Adrenal gland (tissue), 12 donors: ENCODE results near the gene BICDL1. TPM values are rescaled to one million over a fixed set of nuclear protein-coding genes. Genes with fewer than 3 reads are reported as not detected.

Source experiments
- DNase-seq, 7 donors: peaks; one replicate each; pipeline ENCODE4 v3.0.0-alpha.2; 2019 to 2020
- H3K27ac ChIP-seq, 5 donors: fragments of 200-600 bp; sonication (generic) in 4 of 5; 1 replicate in 3 of 5; 2 replicates in 2 of 5; pipeline versions ENCODE4 v1.5.1 to v1.8.0; 2016 to 2020; ENCODE audit warnings: mild to moderate bottlenecking in 1 of 5
- H3K27me3 ChIP-seq: fragments of 200-600 bp; 2 replicates; pipeline ENCODE4 v1.8.0; 2021
- H3K36me3 ChIP-seq, 2 donors: fragments of 200-600 bp; replicated peaks in 1 of 2; 1 replicate in 1 of 2; 2 replicates in 1 of 2; pipeline versions ENCODE4 v1.5.1 to v1.8.0; 2018 to 2022
- H3K4me1 ChIP-seq, 2 donors: fragments of 200-600 bp; replicated peaks in 1 of 2; 1 replicate in 1 of 2; 2 replicates in 1 of 2; pipeline versions ENCODE4 v1.5.1 to v1.8.0; 2018 to 2021
- H3K4me3 ChIP-seq, 4 donors: fragments of 200-600 bp; sonication (generic) in 3 of 4; one replicate each; pipeline ENCODE4 v1.5.1; 2016 to 2018
- H3K9me3 ChIP-seq, 3 donors: fragments of 200-600 bp; sonication (generic) in 1 of 3; replicated peaks in 1 of 3; 1 replicate in 2 of 3; 2 replicates in 1 of 3; pipeline versions ENCODE4 v1.5.1 to v1.8.0; 2016 to 2021
- CTCF ChIP-seq, 6 experiments: fragments of 450-650 bp in 4 of 6; fragments of 200-600 bp in 2 of 6; sonication (generic) in 1 of 6; IDR thresholded peaks; 1 replicate in 5 of 6; 2 replicates in 1 of 6; pipeline versions ENCODE4 v1.5.1 to v1.8.0; 2016 to 2021; ENCODE audit warnings: antibody characterized with exemption in 6 of 6, mild to moderate bottlenecking in 2 of 6, moderate library complexity in 1 of 6
- POLR2A ChIP-seq, 2 donors: fragments of 450-650 bp; IDR thresholded peaks; one replicate each; pipeline ENCODE4 v1.6.1; 2017; ENCODE audit warnings: antibody characterized with exemption in 2 of 2, mild to moderate bottlenecking in 2 of 2, moderate library complexity in 1 of 2
- WGBS, 4 donors: extraction: QIAGEN DNeasy Blood & Tissue Kit in 2 of 4; methylation state at CpG; one replicate each; pipeline versions ENCODE4 v1.1.5 to v1.1.7; 2013 to 2017; 5-methylcytosine and 5-hydroxymethylcytosine counted together
- intact Hi-C, 2 donors: fragments of 100-400 bp; cut with DNase I; formaldehyde crosslinking; loops; one replicate each; pipeline versions ENCODE4 v1.14.1 to v1.15.0; 2022 to 2023
- polyA plus RNA-seq, 3 donors: library from polyadenylated mRNA; stranded (reverse); fragments of 200-250 nt in 2 of 3; fragments of 350-450 nt in 1 of 3; fragmentation: Illumina TruSeq in 1 of 3; extraction: RNeasy Lipid Tissue Mini Kit (QIAGEN cat#74804) in 1 of 3; gene quantifications; one replicate each; pipeline ENCODE4 v1.2.3, GENCODE V29; 2013 to 2014
- total RNA-seq, 9 donors: library from RNA; depleted of rRNA in 4 of 9; stranded (reverse); fragments of >200 nt in 4 of 9; fragments of 120-200 nt in 1 of 9; fragmentation: NEBNext Ultra II Directional in 1 of 9; extraction: Animal tissue kit (Norgen Biotek cat#: 25700) in 1 of 9; gene quantifications; one replicate each; pipeline versions ENCODE4 v1.1.0 to v1.2.4, GENCODE V29; 2013 to 2023
- donor health status: healthy with polysubstance abuse.
- donor health status: Bipolar disorder and iron deficiency.
- donor health status: DM: yes; HTN: yes; CAD: no.
- donor health status: DM: no; HTN: no; CAD: no.
- donor health status: DM: no; HTN: no; CAD: no.
- donor health status: DM: yes; HTN: yes; CAD: no.

Gene BICDL1
- total and polyA plus RNA-seq, 12 donors, result 0.35 to 24.0 (median 2.7) TPM

- Histone ChIP-seq H3K4me1 (peaks cover 3 to 14% of the 10 kb centered on the region in 2 donors), H3K27me3 (no peaks in the 10 kb centered on the region), H3K27ac (peak overlapping the region in 1 of 5 donors; percentile 65), H3K9me3 (no peaks in the 10 kb centered on the region), H3K4me3 (no peak overlapping the region), H3K36me3 (no peaks in the 10 kb centered on the region)
- WGBS, 4 donors, result 35 to 44% (median 37%) methylated on average over 12 of the region's 12 CpGs
- intact Hi-C loops, result no loop called here
- no peak for TF ChIP-seq POLR2A (IDR thresholded peaks at IDR 0.05)
- no peak for TF ChIP-seq CTCF (IDR thresholded peaks at IDR 0.05)
- no peak for DNase-seq
Measured at GRCh38 chr12:119990382-119990874, 1.4 kb downstream of the BICDL1 start.

DNA sequence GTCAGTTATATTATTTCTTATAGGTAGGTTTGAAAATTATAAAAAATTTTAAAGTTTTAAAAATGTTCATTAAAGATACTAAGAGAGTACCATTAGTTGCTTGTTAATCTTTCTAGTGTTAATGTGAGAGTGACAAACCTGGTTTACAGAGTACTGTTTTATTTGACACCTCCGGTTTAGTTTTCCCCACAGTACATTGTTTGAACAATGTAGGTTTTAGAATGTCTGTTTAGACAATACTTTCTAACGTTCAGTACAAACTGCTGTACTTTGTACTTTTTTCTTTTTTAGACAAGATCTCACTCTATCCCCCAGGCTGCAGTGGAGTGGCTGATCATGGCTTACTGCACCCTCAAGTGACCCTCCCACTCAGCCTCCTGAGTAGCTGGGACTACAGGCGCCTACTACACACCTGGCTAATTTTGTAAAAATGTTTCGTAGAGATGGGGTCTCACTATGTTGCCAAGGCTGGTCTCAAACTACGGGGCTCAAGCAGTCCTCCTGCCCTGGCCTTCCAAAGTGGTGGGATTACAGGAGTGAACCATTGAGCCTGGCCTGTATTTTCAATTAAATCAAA is 3.2 kb downstream of the BICDL1 start:
- H3K4me1 ChIP-seq, result peaks cover 3 to 14% of the 10 kb centered on the region in 2 donors
- H3K4me3 ChIP-seq, result no peak overlapping the region
- H3K27me3 ChIP-seq, result no peaks in the 10 kb centered on the region
- no peak overlapping the region for H3K27ac ChIP-seq
- TF ChIP-seq POLR2A (IDR thresholded peaks at IDR 0.05) (no peak), CTCF (IDR thresholded peaks at IDR 0.05) (no peak)
- 79 to 84% (median 83%) methylated on average over 5 of the region's 5 CpGs for WGBS, 4 donors
- intact Hi-C loops, result no loop called here
- no peaks in the 10 kb centered on the region for H3K9me3 ChIP-seq
- DNase-seq, result no peak
- H3K36me3 ChIP-seq, result no peaks in the 10 kb centered on the region

GRCh38 chr12:119994892-119995658 is 6.0 kb downstream of the BICDL1 start:
- Histone ChIP-seq H3K4me3 (no peak overlapping the region), H3K9me3 (no peaks in the 10 kb centered on the region), H3K36me3 (no peaks in the 10 kb centered on the region), H3K27me3 (no peaks in the 10 kb centered on the region), H3K4me1 (peaks cover under 1 to 2% of the 10 kb centered on the region in 2 donors), H3K27ac (no peak overlapping the region)
- intact Hi-C loops, result no loop called here
- no peak for DNase-seq
- 22 to 56% (median 39%) methylated on average over 3 of the region's 3 CpGs for WGBS, 4 donors
- no peak for TF ChIP-seq POLR2A (IDR thresholded peaks at IDR 0.05)
- TF ChIP-seq CTCF (IDR thresholded peaks at IDR 0.05), result no peak

DNA sequence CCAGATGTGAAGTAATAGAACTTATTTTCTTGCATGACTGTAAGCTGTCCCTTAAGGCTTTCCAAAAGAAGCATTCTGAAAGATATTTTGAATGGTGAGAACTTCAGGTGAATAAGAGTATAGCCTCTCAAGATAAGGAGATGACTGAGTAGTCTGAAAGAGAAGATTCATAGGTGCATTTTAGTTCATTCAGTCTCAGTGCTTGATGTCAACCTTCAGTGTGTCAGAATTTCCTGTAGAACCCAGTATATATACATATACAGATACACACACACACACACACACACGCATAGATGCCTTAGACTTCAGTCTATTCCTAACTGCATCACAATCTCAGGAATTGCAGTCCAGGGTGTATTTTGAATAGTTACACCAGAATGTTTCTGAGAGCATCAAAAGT is 7.4 kb downstream of the BICDL1 start:
- no peak for TF ChIP-seq POLR2A (IDR thresholded peaks at IDR 0.05)
- H3K4me1 ChIP-seq, result no peaks in the 10 kb centered on the region
- intact Hi-C loops, result no loop called here
- H3K27me3 ChIP-seq, result no peaks in the 10 kb centered on the region
- no peak overlapping the region for H3K4me3 ChIP-seq
- no peak overlapping the region for H3K27ac ChIP-seq
- WGBS, 4 donors, result 94 to 97% (median 95%) methylated on average over 1 of the region's 1 CpG
- no peaks in the 10 kb centered on the region for H3K36me3 ChIP-seq
- DNase-seq, result no peak
- H3K9me3 ChIP-seq, result no peaks in the 10 kb centered on the region
